DND-41 (cell line): ENCODE results near the gene HRH2.

Source experiments
- ATAC-seq: fragments of 200-7000 bp; cut with Tn5 transposase; 3 replicates; pipeline ENCODE4 v1.9.1; 2021; ENCODE audit warnings: low read depth; ENCODE audit not compliant: insufficient read depth
- DNase-seq: peaks from one replicate; pipeline ENCODE4 v3.0.0-alpha.2; 2020
- H2AFZ ChIP-seq: 2 replicates; pipeline ENCODE4 v1.6.0; 2012; ENCODE audit warnings: low read depth, low read length
- H3K27ac ChIP-seq: 2 replicates; pipeline ENCODE4 v1.5.1; 2012; ENCODE audit warnings: low read length, inconsistent platforms
- H3K27me3 ChIP-seq: fragments of 200-600 bp; sonication (generic); 2 replicates; pipeline ENCODE4 v1.6.0; 2012; ENCODE audit warnings: low read length, mild to moderate bottlenecking, inconsistent platforms; ENCODE audit not compliant: insufficient read depth, poor library complexity
- H3K36me3 ChIP-seq: 2 replicates; pipeline ENCODE4 v1.5.1; 2012; ENCODE audit warnings: low read length, inconsistent platforms; ENCODE audit not compliant: insufficient read depth
- H3K4me1 ChIP-seq: 2 replicates; pipeline ENCODE4 v1.5.1; 2012; ENCODE audit warnings: mild to moderate bottlenecking, low read length; ENCODE audit not compliant: insufficient read depth
- H3K4me2 ChIP-seq: 2 replicates; pipeline ENCODE4 v1.6.0; 2012; ENCODE audit warnings: mild to moderate bottlenecking, moderate library complexity, low read length, inconsistent platforms; ENCODE audit not compliant: insufficient read depth
- H3K4me3 ChIP-seq, 2 experiments: fragments of 200-600 bp in 1 of 2; shearing (Covaris generic) in 1 of 2; 2 replicates each; pipeline ENCODE4 v1.5.1; 2012 to 2016; ENCODE audit warnings: inconsistent platforms in 2 of 2, low read length in 2 of 2, mild to moderate bottlenecking in 2 of 2, low read depth in 1 of 2, moderate library complexity in 1 of 2
- H3K79me2 ChIP-seq: 2 replicates; pipeline ENCODE4 v1.6.0; 2012; ENCODE audit warnings: low read length, inconsistent platforms; ENCODE audit not compliant: insufficient read depth
- H3K9ac ChIP-seq: 2 replicates; pipeline ENCODE4 v1.6.0; 2012; ENCODE audit warnings: low read depth, mild to moderate bottlenecking, inconsistent platforms, low read length, moderate library complexity
- H3K9me3 ChIP-seq: 2 replicates; pipeline ENCODE4 v1.5.1; 2012; ENCODE audit warnings: low read length, moderate library complexity, mild to moderate bottlenecking, inconsistent platforms; ENCODE audit not compliant: insufficient read depth, severe bottlenecking
- H4K20me1 ChIP-seq: 2 replicates; pipeline ENCODE4 v1.6.0; 2012; ENCODE audit warnings: low read length; ENCODE audit not compliant: insufficient read depth
- CTCF ChIP-seq: IDR thresholded peaks from 2 replicates; pipeline ENCODE4 v1.5.1; 2012; ENCODE audit warnings: borderline replicate concordance, low read length, moderate library complexity, mild to moderate bottlenecking; ENCODE audit not compliant: poor library complexity, severe bottlenecking; ENCODE audit errors: extremely low read depth
- EZH2 ChIP-seq: IDR thresholded peaks from 3 replicates; pipeline ENCODE4 v1.6.1; 2012; ENCODE audit warnings: borderline replicate concordance, low read depth, mild to moderate bottlenecking, moderate library complexity, low read length, inconsistent platforms; ENCODE audit not compliant: severe bottlenecking

Gene HRH2

GRCh38 chr5:175709276-175709781 is 51.5 kb downstream of the HRH2 start:
- H3K4me3 ChIP-seq, result no peak overlapping the region
- H3K79me2 ChIP-seq, result no peaks in the 10 kb centered on the region
- ATAC-seq (no peak), DNase-seq (no peak)
- no peaks in the 10 kb centered on the region for H3K4me1 ChIP-seq
- no peak overlapping the region for H2AFZ ChIP-seq
- H3K27me3 ChIP-seq, result no peaks in the 10 kb centered on the region
- no peak overlapping the region for H3K27ac ChIP-seq
- H3K4me2 ChIP-seq, result no peak overlapping the region
- TF ChIP-seq CTCF (no peak), EZH2 (no peak)
- H3K9ac ChIP-seq, result no peak overlapping the region
- H3K9me3 ChIP-seq, result no peaks in the 10 kb centered on the region
- H3K36me3 ChIP-seq, result no peaks in the 10 kb centered on the region
- no peaks in the 10 kb centered on the region; the same call in 1 of the 2 replicates for H4K20me1 ChIP-seq

GRCh38 chr5:175710326-175710725 is 52.5 kb downstream of the HRH2 start:
- no peak overlapping the region for H2AFZ ChIP-seq
- H3K36me3 ChIP-seq, result no peaks in the 10 kb centered on the region
- TF ChIP-seq CTCF (no peak), EZH2 (no peak)
- no peak overlapping the region for H3K9ac ChIP-seq
- H3K4me3 ChIP-seq, result no peak overlapping the region
- no peaks in the 10 kb centered on the region for H3K4me1 ChIP-seq
- H3K79me2 ChIP-seq, result no peaks in the 10 kb centered on the region
- DNase-seq (no peak), ATAC-seq (no peak)
- no peaks in the 10 kb centered on the region; the same call in 1 of the 2 replicates for H4K20me1 ChIP-seq
- H3K27ac ChIP-seq, result no peak overlapping the region
- H3K4me2 ChIP-seq, result no peak overlapping the region
- H3K9me3 ChIP-seq, result no peaks in the 10 kb centered on the region
- no peaks in the 10 kb centered on the region for H3K27me3 ChIP-seq

GRCh38 chr5:175711031-175711430 is 53.2 kb downstream of the HRH2 start:
- no peak overlapping the region for H3K9ac ChIP-seq
- no peak overlapping the region for H2AFZ ChIP-seq
- H3K79me2 ChIP-seq, result no peaks in the 10 kb centered on the region
- TF ChIP-seq CTCF, result no peak
- no peak for TF ChIP-seq EZH2
- no peak overlapping the region for H3K27ac ChIP-seq
- no peaks in the 10 kb centered on the region; the same call in 1 of the 2 replicates for H4K20me1 ChIP-seq
- no peaks in the 10 kb centered on the region for H3K36me3 ChIP-seq
- H3K4me3 ChIP-seq, result no peak overlapping the region
- H3K27me3 ChIP-seq, result no peaks in the 10 kb centered on the region
- DNase-seq, result no peak
- no peaks in the 10 kb centered on the region for H3K9me3 ChIP-seq
- no peak for ATAC-seq
- no peak overlapping the region for H3K4me2 ChIP-seq
- H3K4me1 ChIP-seq, result no peaks in the 10 kb centered on the region
